Neural progenitor cell (in vitro differentiated cells): Measurements from ENCODE around the gene TUBA3C. TPM values are rescaled to one million over a fixed set of nuclear protein-coding genes. Genes with fewer than 3 reads are reported as not detected.

ENCODE experiments used
- DNase-seq: peaks from one replicate; pipeline ENCODE4 v3.0.0-alpha.2; 2016; ENCODE audit warnings: low spot score
- H2AFZ ChIP-seq: fragments of 200-600 bp; sonication (generic); replicated peaks from 2 replicates; pipeline ENCODE4 v1.6.1; 2016; ENCODE audit warnings: antibody characterized with exemption
- H3F3A ChIP-seq: fragments of 200-600 bp; sonication (generic); 2 replicates; pipeline ENCODE4 v1.6.1; 2016; ENCODE audit warnings: antibody characterized with exemption, low read depth
- H3K27ac ChIP-seq: fragments of 200-600 bp; sonication (generic); 2 replicates; pipeline ENCODE4 v1.5.1; 2016; ENCODE audit warnings: mild to moderate bottlenecking
- H3K27me3 ChIP-seq: fragments of 200-600 bp; sonication (generic); 2 replicates; pipeline ENCODE4 v1.6.1; 2016; ENCODE audit warnings: mild to moderate bottlenecking, moderate library complexity
- H3K36me3 ChIP-seq: fragments of 200-600 bp; sonication (generic); 2 replicates; pipeline ENCODE4 v1.5.1; 2016
- H3K4me1 ChIP-seq: fragments of 200-600 bp; sonication (generic); 2 replicates; pipeline ENCODE4 v1.6.1; 2016; ENCODE audit warnings: mixed run types
- H3K4me2 ChIP-seq: fragments of 200-600 bp; sonication (generic); 2 replicates; pipeline ENCODE4 v1.6.1; 2016
- H3K4me3 ChIP-seq: fragments of 200-600 bp; sonication (generic); 2 replicates; pipeline ENCODE4 v1.5.1; 2016
- H3K79me2 ChIP-seq: fragments of 200-600 bp; sonication (generic); 2 replicates; pipeline ENCODE4 v1.6.1; 2016; ENCODE audit warnings: low read depth
- H3K9ac ChIP-seq: fragments of 200-600 bp; sonication (generic); 2 replicates; pipeline ENCODE4 v1.6.1; 2016
- H3K9me3 ChIP-seq: fragments of 200-600 bp; sonication (generic); 2 replicates; pipeline ENCODE4 v1.5.1; 2016; ENCODE audit warnings: low read depth
- H4K20me1 ChIP-seq: fragments of 200-600 bp; sonication (generic); 2 replicates; pipeline ENCODE4 v1.6.1; 2016; ENCODE audit warnings: low read depth
- H3K27ac Mint-ChIP-seq: 3 replicates; pipeline ENCODE4 v1.8.0; 2021; ENCODE audit warnings: mixed read lengths
- H3K27me3 Mint-ChIP-seq: 2 replicates; pipeline ENCODE4 v1.8.0; 2022; ENCODE audit warnings: low read depth, mild to moderate bottlenecking, inconsistent platforms, moderate library complexity, mixed read lengths; ENCODE audit not compliant: insufficient read depth
- H3K36me3 Mint-ChIP-seq: 3 replicates; pipeline ENCODE4 v1.8.0; 2021; ENCODE audit warnings: mixed read lengths
- H3K4me1 Mint-ChIP-seq: 3 replicates; pipeline ENCODE4 v1.8.0; 2021; ENCODE audit warnings: mixed read lengths
- H3K4me3 Mint-ChIP-seq: 3 replicates; pipeline ENCODE4 v1.8.0; 2021; ENCODE audit warnings: mild to moderate bottlenecking, moderate library complexity, mixed read lengths
- H3K9me3 Mint-ChIP-seq: 3 replicates; pipeline ENCODE4 v1.8.0; 2020; ENCODE audit warnings: mixed read lengths
- CTCF ChIP-seq: fragments of 200-600 bp; sonication (generic); IDR thresholded peaks from 2 replicates; pipeline ENCODE4 v1.5.1; 2017; ENCODE audit warnings: antibody characterized with exemption, mild to moderate bottlenecking
- EZH2 ChIP-seq: fragments of 200-600 bp; sonication (generic); IDR thresholded peaks from 2 replicates; pipeline ENCODE4 v1.6.1; 2017; ENCODE audit warnings: antibody characterized with exemption, mild to moderate bottlenecking, moderate library complexity
- EZH2phosphoT487 ChIP-seq: fragments of 200-600 bp; sonication (generic); IDR thresholded peaks from 2 replicates; pipeline ENCODE4 v1.6.1; 2017; ENCODE audit warnings: antibody characterized with exemption
- total RNA-seq: library from RNA; depleted of rRNA; stranded (reverse); fragments of >200 nt; gene quantifications from 2 replicates; pipeline ENCODE4 v1.2.3, GENCODE V29; 2015; ENCODE audit warnings: low replicate concordance

The TUBA3C gene
- total RNA-seq, 1 donor from 2014 or later, result not detected

DNA sequence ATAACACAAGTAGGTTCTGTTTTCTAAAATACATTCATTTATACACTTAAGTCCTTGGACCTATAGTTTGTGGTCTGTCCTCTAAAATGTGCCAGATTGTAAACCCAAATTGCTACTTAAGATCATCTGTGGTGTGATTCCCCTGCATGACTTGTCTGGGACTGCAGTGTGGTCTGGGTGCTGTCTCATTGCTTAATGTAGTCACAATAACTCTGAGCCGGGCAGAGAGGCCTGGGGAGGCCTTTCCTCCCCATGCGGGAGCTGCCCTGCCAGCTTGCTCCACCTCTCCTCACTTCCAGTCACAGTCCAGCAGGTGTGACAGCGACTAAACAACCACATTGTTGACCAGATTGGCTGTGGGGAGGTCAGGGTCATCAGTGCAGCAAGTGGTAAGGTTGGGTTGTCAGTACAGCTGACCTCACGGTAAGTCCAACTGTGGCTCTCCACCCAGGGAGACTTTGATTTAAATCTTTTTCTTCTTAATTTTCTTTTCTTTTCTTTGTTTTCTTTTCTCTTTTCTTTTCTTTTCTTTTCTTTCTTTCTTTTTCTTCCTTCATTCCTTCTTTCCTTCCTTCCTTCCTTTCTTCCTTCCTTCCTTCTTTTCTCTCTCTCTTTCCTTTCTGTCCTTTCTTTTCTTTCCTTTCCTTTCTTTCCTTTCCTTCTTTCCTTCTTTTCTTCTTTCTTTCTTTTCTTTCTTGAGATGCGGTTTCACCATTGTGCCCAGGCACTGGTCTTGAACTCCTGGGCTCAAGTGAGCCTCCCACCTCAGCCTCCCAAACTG lies 4.4 kb upstream of the TUBA3C start:
- H3K27me3 Mint-ChIP-seq, result peaks cover 5% of the 10 kb centered on the region
- no peaks in the 10 kb centered on the region for H3K36me3 Mint-ChIP-seq
- peaks cover 72% of the 10 kb centered on the region for H3K9me3 Mint-ChIP-seq

DNA sequence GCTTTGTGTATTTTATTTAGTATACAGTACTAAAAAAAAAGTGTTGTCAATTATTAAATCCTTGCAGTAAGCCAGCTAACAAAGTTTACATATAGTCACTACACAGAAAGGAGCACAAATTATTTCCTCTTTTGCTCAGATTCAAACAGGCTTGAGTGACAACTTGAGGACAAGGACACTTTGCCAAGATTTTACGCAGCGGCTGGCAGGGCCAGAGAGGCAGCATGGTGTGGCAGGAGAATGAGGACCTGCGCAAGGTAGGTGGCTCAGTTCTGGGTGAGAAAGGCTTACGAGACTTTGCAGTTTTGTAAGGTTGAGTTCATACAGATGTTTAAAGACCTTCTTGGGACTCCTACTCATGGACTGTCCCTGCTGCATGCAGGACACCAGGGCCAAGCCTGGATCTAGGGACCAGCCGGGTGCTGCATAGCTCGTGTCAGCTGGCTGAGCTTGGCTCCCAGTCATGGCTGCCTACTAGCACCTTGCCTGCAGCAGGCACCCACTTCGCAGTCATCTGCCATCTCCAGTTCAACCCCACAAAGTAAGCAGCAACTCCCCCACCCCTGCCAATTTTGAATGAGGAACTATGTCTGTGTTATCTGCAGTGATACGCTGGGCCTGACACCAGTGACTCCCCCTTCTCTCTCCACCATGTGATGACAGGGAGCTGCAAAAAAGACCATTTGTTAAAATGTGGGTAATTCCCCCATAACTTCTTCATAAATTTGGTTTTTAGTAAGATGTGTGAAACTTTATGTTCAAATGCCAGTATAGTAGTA lies 3.7 kb upstream of the TUBA3C start:
- no peak overlapping the region for H3K4me3 ChIP-seq
- Mint-ChIP-seq H3K9me3 (peaks cover 69% of the 10 kb centered on the region), H3K4me3 (no peak overlapping the region), H3K27ac (no peak overlapping the region), H3K27me3 (peaks cover 5% of the 10 kb centered on the region), H3K36me3 (no peaks in the 10 kb centered on the region), H3K4me1 (no peaks in the 10 kb centered on the region)
- H3K4me2 ChIP-seq, result no peak overlapping the region
- no peak for DNase-seq
- H2AFZ ChIP-seq, result no peak overlapping the region
- no peaks in the 10 kb centered on the region for H3K27me3 ChIP-seq
- no peaks in the 10 kb centered on the region for H3K4me1 ChIP-seq
- H3K36me3 ChIP-seq, result no peaks in the 10 kb centered on the region
- H3K9ac ChIP-seq, result no peak overlapping the region
- H3K27ac ChIP-seq, result no peak overlapping the region
- H3K79me2 ChIP-seq, result no peaks in the 10 kb centered on the region
- H3K9me3 ChIP-seq, result peaks cover 8% of the 10 kb centered on the region
- no peaks in the 10 kb centered on the region for H4K20me1 ChIP-seq
- no peaks in the 10 kb centered on the region for H3F3A ChIP-seq
- TF ChIP-seq EZH2phosphoT487 (no peak), EZH2 (no peak), CTCF (no peak)

More for the DNA sequence above, 4.4 kb upstream of the TUBA3C start:
- TF ChIP-seq EZH2 (no peak), EZH2phosphoT487 (no peak), CTCF (no peak)
- Histone ChIP-seq H3K4me1 (no peaks in the 10 kb centered on the region), H3K9ac (no peak overlapping the region), H3F3A (no peaks in the 10 kb centered on the region), H3K79me2 (no peaks in the 10 kb centered on the region), H3K4me3 (no peak overlapping the region), H4K20me1 (no peaks in the 10 kb centered on the region), H3K9me3 (peaks cover 8% of the 10 kb centered on the region), H3K4me2 (no peak overlapping the region), H3K27ac (no peak overlapping the region), H3K27me3 (no peaks in the 10 kb centered on the region), H3K36me3 (no peaks in the 10 kb centered on the region), H2AFZ (no peak overlapping the region)
- no peak overlapping the region for H3K4me3 Mint-ChIP-seq
- no peak for DNase-seq
- no peaks in the 10 kb centered on the region for H3K4me1 Mint-ChIP-seq
- H3K27ac Mint-ChIP-seq, result no peak overlapping the region

- no peaks in the 10 kb centered on the region for H3K4me1 ChIP-seq
- TF ChIP-seq EZH2phosphoT487 (no peak), CTCF (no peak), EZH2 (no peak)
- DNase-seq, result no peak
- H3K4me1 Mint-ChIP-seq, result no peaks in the 10 kb centered on the region
- no peak overlapping the region for H2AFZ ChIP-seq
- H4K20me1 ChIP-seq, result no peaks in the 10 kb centered on the region
- no peaks in the 10 kb centered on the region for H3K36me3 Mint-ChIP-seq
- peaks cover 8% of the 10 kb centered on the region for H3K9me3 ChIP-seq
- H3K4me3 Mint-ChIP-seq, result no peak overlapping the region
- H3K9ac ChIP-seq, result no peak overlapping the region
- H3K27me3 ChIP-seq, result no peaks in the 10 kb centered on the region
- H3K27ac Mint-ChIP-seq, result no peak overlapping the region
- no peak overlapping the region for H3K27ac ChIP-seq
- peaks cover 9% of the 10 kb centered on the region for H3K27me3 Mint-ChIP-seq
- peaks cover 74% of the 10 kb centered on the region for H3K9me3 Mint-ChIP-seq
- no peaks in the 10 kb centered on the region for H3K36me3 ChIP-seq
- H3K4me3 ChIP-seq, result no peak overlapping the region
- no peaks in the 10 kb centered on the region for H3F3A ChIP-seq
- H3K4me2 ChIP-seq, result no peak overlapping the region
- H3K79me2 ChIP-seq, result no peaks in the 10 kb centered on the region
These were observed 2.6 kb upstream of the TUBA3C start for GRCh38 chr13:19184176-19184575.
